PFSK-1 (cell line): ENCODE data around the gene SLC25A45.

Source experiments
- FOXP2 ChIP-seq: optimal IDR thresholded peaks from 2 replicates; pipeline ENCODE3; 2011; ENCODE audit warnings: borderline replicate concordance, control low read depth, inconsistent platforms; ENCODE audit not compliant: insufficient read depth; ENCODE audit errors: extremely low read length, extremely low read depth
- POLR2AphosphoS5 ChIP-seq: IDR thresholded peaks from 2 replicates; pipeline ENCODE4 v1.6.1; 2012; ENCODE audit warnings: low read depth, mild to moderate bottlenecking, control low read depth, low read length, moderate library complexity
- SIN3A ChIP-seq: IDR thresholded peaks from 2 replicates; pipeline ENCODE4 v1.6.1; 2012; ENCODE audit warnings: mild to moderate bottlenecking, low read length, moderate library complexity, borderline replicate concordance; ENCODE audit not compliant: insufficient read depth
- TAF1 ChIP-seq: IDR thresholded peaks from 2 replicates; pipeline ENCODE4 v1.6.1; 2012; ENCODE audit warnings: low read length, control low read depth, borderline replicate concordance; ENCODE audit not compliant: insufficient read depth
- TF ChIP-seq, protein P1 (sequence below), 2 experiments: IDR thresholded peaks; 2 replicates each; pipeline versions ENCODE4 v1.6.1 to v1.8.0; 2011 to 2012; ENCODE audit warnings: low read depth in 2 of 2, low read length in 2 of 2, control low read depth in 1 of 2, inconsistent platforms in 1 of 2, mild to moderate bottlenecking in 1 of 2, moderate library complexity in 1 of 2; ENCODE audit not compliant: insufficient read depth in 1 of 2

The SLC25A45 gene

DNA sequence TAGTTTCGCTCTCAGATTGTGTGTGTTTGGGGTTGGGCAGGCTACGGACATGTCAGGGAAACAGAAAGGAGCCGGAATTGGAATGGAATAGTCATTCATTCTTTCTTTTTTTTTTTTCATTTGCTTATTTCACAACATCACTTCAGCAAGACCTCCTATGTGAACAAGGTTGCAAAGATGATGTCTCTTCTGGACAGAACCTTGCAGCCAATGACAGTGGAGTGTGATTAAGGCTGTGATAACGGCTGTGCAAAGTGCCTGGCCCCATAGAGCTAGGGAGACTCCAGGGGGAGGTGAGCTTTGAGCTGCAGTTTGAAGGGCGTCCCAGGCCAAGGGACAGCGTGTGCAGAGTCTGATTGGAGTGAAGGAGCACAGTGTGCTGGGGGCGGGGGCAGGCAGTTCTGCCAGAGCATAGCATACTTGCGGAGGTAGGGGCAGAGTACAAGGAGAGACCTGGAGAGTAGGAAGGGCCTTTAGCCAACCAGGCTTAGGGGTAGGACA lies 24.5 kb downstream of the SLC25A45 start:
- TF ChIP-seq SIN3A (no peak), POLR2AphosphoS5 (no peak)
- TF ChIP-seq, protein P1, sequence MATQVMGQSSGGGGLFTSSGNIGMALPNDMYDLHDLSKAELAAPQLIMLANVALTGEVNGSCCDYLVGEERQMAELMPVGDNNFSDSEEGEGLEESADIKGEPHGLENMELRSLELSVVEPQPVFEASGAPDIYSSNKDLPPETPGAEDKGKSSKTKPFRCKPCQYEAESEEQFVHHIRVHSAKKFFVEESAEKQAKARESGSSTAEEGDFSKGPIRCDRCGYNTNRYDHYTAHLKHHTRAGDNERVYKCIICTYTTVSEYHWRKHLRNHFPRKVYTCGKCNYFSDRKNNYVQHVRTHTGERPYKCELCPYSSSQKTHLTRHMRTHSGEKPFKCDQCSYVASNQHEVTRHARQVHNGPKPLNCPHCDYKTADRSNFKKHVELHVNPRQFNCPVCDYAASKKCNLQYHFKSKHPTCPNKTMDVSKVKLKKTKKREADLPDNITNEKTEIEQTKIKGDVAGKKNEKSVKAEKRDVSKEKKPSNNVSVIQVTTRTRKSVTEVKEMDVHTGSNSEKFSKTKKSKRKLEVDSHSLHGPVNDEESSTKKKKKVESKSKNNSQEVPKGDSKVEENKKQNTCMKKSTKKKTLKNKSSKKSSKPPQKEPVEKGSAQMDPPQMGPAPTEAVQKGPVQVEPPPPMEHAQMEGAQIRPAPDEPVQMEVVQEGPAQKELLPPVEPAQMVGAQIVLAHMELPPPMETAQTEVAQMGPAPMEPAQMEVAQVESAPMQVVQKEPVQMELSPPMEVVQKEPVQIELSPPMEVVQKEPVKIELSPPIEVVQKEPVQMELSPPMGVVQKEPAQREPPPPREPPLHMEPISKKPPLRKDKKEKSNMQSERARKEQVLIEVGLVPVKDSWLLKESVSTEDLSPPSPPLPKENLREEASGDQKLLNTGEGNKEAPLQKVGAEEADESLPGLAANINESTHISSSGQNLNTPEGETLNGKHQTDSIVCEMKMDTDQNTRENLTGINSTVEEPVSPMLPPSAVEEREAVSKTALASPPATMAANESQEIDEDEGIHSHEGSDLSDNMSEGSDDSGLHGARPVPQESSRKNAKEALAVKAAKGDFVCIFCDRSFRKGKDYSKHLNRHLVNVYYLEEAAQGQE (IDR thresholded peaks at IDR 0.05; ENCODE audit: insufficient read depth in 1 of 2, low read depth in 2 of 2, low read length in 2 of 2), result no peak

DNA sequence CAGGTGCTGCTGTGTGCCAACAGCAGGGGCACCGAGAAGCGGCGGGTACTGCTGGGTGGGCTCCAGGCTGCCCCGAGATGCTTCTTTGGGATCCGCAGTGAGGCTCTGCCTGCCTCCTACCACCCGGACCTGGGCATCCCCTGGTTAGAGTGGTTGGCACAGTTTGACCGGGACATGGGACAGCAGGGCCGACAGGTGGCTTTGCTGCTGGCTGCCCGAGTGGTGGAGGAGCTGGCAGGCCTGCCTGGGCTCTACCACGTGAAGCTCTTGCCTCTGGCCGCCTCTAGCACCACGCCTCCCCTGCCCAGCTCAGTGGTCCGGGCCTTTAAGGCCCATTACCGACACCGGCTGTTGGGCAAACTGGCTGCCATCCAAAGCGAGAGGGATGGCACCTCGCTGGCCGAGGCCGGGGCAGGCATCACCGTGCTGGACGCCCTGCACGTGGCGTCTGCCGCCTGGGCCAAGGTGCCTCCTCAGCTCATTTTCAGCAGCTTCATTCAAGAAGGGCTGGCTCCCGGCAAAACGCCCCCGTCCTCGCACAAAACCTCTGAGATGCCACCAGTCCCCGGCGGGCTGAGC lies 26.0 kb downstream of the SLC25A45 start:
- TF ChIP-seq, protein P1 (IDR thresholded peaks at IDR 0.05; ENCODE audit: insufficient read depth in 1 of 2, low read depth in 2 of 2, low read length in 2 of 2), result no peak
- TF ChIP-seq SIN3A (no peak), POLR2AphosphoS5 (no peak), FOXP2 (no peak), TAF1 (no peak)

DNA sequence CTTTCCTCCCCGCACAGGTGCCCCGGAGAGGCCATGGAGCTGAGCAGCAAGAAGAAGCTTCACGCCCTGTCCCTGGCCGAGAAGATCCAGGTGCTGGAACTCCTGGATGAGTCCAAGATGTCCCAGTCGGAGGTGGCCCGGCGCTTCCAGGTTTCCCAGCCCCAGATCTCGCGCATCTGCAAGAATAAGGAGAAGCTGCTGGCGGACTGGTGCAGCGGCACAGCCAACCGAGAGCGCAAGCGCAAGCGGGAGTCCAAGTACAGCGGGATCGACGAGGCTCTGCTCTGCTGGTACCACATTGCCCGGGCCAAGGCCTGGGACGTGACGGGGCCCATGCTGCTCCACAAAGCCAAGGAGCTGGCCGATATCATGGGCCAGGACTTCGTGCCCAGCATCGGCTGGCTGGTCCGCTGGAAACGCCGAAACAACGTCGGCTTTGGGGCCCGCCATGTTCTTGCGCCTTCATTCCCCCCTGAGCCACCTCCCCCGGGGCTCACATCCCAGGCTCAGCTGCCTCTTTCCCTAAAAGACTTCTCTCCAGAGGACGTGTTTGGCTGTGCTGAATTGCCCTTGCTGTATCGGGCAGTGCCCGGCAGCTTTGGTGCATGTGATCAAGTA lies 26.6 kb downstream of the SLC25A45 start:
- TF ChIP-seq, protein P1 (IDR thresholded peaks at IDR 0.05; ENCODE audit: insufficient read depth in 1 of 2, low read depth in 2 of 2, low read length in 2 of 2), result no peak
- TF ChIP-seq POLR2AphosphoS5 (no peak), SIN3A (no peak), TAF1 (no peak), FOXP2 (no peak)

DNA sequence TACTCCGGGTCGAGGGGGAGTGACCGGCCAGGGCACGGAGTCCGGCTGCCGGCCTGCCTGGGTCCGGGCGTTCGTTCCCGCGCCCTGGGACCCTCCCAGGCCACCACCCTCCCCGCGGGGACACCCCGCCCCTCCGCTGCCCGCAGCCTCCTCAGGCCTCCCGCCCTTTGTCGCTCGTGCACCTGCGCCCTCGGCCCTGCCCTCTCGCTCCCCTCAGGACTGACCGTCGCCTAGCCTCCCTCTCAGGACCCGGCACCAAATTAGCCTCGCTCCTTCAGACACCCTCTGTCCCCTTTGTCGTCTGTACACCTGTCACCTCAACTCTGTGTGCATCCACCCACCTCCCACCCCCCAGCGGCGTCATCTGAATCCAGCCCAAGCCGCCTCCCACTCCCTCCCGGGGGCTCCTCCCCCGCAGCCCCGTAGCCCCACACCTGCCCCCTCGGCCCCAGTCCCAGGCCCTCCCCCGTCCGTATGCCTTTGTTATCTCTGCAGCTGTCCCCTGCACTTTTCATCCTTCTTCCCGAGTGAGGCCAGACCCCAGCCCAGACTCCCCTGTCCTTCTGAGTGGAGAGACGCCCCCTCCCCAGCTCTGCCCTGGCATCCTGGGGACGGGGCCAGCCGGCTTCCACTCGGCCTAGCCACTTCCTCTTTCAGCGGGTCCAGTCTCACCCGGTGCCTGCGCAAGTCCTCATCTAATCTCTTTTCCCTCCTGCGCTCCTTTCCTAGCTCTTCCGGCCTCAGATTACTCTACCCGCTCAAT lies 27.3 kb downstream of the SLC25A45 start:
- TF ChIP-seq TAF1 (no peak), POLR2AphosphoS5 (no peak), FOXP2 (no peak), SIN3A (no peak)
- TF ChIP-seq, protein P1 (IDR thresholded peaks at IDR 0.05; ENCODE audit: insufficient read depth in 1 of 2, low read depth in 2 of 2, low read length in 2 of 2), result no peak
